ENCODE results near the gene PCCA.
A peak's percentile ranks its signal among the peaks of the same experiment; 100 is the strongest.

PCCA gene

GRCh38 chr13:100483841-100484381 lies 395.0 kb downstream of the PCCA start:
- Histone ChIP-seq H3K27me3 (ENCODE audit: control insufficient read depth, insufficient read depth, low read length) (no peaks in the 10 kb centered on the region), H3K36me3 (ENCODE audit: control insufficient read depth, insufficient read depth, low read length) (no peaks in the 10 kb centered on the region), H3K9me3 (ENCODE audit: control insufficient read depth, insufficient read depth, low read length) (no peaks in the 10 kb centered on the region), H3K9ac (ENCODE audit: low read depth, low read length) (no peak overlapping the region), H3K27ac (ENCODE audit: low read depth, low read length) (no peak overlapping the region), H3K4me1 (ENCODE audit: control insufficient read depth, insufficient read depth, low read length) (peaks cover 16% of the 10 kb centered on the region; the same call in 1 of the 2 replicates), H3K4me3 (ENCODE audit: low read depth, low read length) (no peak overlapping the region)

GRCh38 chr13:100484702-100485101 lies 395.8 kb downstream of the PCCA start:
- Histone ChIP-seq H3K36me3 (ENCODE audit: control insufficient read depth, insufficient read depth, low read length) (no peaks in the 10 kb centered on the region), H3K9me3 (ENCODE audit: control insufficient read depth, insufficient read depth, low read length) (no peaks in the 10 kb centered on the region), H3K4me3 (ENCODE audit: low read depth, low read length) (no peak overlapping the region), H3K9ac (ENCODE audit: low read depth, low read length) (no peak overlapping the region), H3K4me1 (ENCODE audit: control insufficient read depth, insufficient read depth, low read length) (peaks cover 18% of the 10 kb centered on the region), H3K27me3 (ENCODE audit: control insufficient read depth, insufficient read depth, low read length) (no peaks in the 10 kb centered on the region), H3K27ac (ENCODE audit: low read depth, low read length) (no peak overlapping the region)

- H3K9me3 ChIP-seq (ENCODE audit: control insufficient read depth, insufficient read depth, low read length): no peaks in the 10 kb centered on the region
- no peak overlapping the region for H3K27ac ChIP-seq (ENCODE audit: low read depth, low read length)
- H3K9ac ChIP-seq (ENCODE audit: low read depth, low read length): no peak overlapping the region
- no peaks in the 10 kb centered on the region for H3K27me3 ChIP-seq (ENCODE audit: control insufficient read depth, insufficient read depth, low read length)
- no peaks in the 10 kb centered on the region for H3K36me3 ChIP-seq (ENCODE audit: control insufficient read depth, insufficient read depth, low read length)
- H3K4me1 ChIP-seq (ENCODE audit: control insufficient read depth, insufficient read depth, low read length): peaks cover 23% of the 10 kb centered on the region
- H3K4me3 ChIP-seq (ENCODE audit: low read depth, low read length): no peak overlapping the region
Measured at GRCh38 chr13:100485265-100485664, 396.4 kb downstream of the PCCA start.

- no peak overlapping the region for H3K9ac ChIP-seq (ENCODE audit: low read depth, low read length)
- no peaks in the 10 kb centered on the region for H3K27me3 ChIP-seq (ENCODE audit: control insufficient read depth, insufficient read depth, low read length)
- no peak overlapping the region for H3K4me3 ChIP-seq (ENCODE audit: low read depth, low read length)
- no peaks in the 10 kb centered on the region for H3K9me3 ChIP-seq (ENCODE audit: control insufficient read depth, insufficient read depth, low read length)
- H3K4me1 ChIP-seq (ENCODE audit: control insufficient read depth, insufficient read depth, low read length): peaks cover 33% of the 10 kb centered on the region
- H3K27ac ChIP-seq (ENCODE audit: low read depth, low read length): peak overlapping the region; percentile 79
- H3K36me3 ChIP-seq (ENCODE audit: control insufficient read depth, insufficient read depth, low read length): no peaks in the 10 kb centered on the region
Measured at GRCh38 chr13:100490692-100491091, 401.8 kb downstream of the PCCA start.

DNA sequence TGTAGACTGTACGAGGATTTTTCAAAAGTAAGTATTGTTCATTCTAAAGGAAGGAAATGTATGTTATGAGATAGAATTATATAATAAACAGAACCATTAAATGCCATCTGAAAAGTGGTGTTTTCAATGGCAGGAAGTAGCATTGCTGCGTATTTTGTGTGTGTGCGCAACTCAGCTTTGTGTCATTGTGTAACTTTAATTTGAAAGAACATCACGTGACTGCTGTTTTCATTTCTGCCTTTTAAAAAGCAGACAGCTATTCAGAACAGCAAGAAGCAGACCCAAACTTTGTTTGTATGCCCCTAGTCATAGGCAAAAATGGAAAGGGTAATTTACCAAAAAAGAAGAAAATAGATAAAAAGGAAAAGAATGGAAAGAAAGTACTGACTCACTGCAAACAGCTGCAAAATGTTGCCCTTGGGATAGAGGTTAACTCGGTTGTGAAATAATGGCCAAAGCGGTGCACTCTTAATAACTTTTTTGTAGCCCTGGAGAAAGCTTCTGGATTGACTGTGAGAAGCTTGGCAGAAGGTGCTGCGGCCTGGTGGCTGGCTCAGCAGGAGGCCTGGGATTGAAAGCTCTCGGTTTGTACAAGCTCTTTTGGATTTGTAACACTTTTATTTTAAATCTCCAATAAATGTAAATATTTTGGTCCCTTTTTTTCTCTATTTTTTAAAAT lies 402.4 kb downstream of the PCCA start:
- Histone ChIP-seq H3K36me3 (ENCODE audit: control insufficient read depth, insufficient read depth, low read length) (no peaks in the 10 kb centered on the region), H3K27me3 (ENCODE audit: control insufficient read depth, insufficient read depth, low read length) (no peaks in the 10 kb centered on the region), H3K9ac (ENCODE audit: low read depth, low read length) (no peak overlapping the region), H3K9me3 (ENCODE audit: control insufficient read depth, insufficient read depth, low read length) (no peaks in the 10 kb centered on the region), H3K4me1 (ENCODE audit: control insufficient read depth, insufficient read depth, low read length) (peaks cover 33% of the 10 kb centered on the region), H3K27ac (ENCODE audit: low read depth, low read length) (peak overlapping the region; percentile 79), H3K4me3 (ENCODE audit: low read depth, low read length) (0 out of 2 replicates have a peak overlapping the region, but pooled peaks have one; percentile 12)

DNA sequence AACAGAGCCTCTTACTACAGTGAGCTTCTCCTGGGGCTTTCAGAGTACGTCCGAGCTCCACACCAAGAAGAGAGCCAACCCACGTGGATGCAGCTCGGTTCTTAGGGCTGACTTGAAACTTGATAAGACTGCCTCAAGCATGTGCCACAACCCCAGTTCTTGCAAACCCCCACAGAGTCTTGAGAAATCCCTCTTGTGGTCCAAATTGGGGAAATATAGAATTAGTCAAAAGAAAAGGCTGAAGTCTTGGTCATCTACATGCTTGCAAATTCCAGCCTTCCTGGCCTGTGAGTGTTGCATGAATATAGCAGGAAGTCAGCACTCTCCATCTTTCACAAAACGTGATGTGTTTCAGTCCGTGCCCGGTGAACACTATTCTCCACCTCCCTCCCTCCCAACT lies 404.5 kb downstream of the PCCA start:
- Histone ChIP-seq H3K9ac (ENCODE audit: low read depth, low read length) (no peak overlapping the region), H3K4me1 (ENCODE audit: control insufficient read depth, insufficient read depth, low read length) (peaks cover 23% of the 10 kb centered on the region), H3K4me3 (ENCODE audit: low read depth, low read length) (no peak overlapping the region), H3K27me3 (ENCODE audit: control insufficient read depth, insufficient read depth, low read length) (no peaks in the 10 kb centered on the region), H3K36me3 (ENCODE audit: control insufficient read depth, insufficient read depth, low read length) (no peaks in the 10 kb centered on the region), H3K9me3 (ENCODE audit: control insufficient read depth, insufficient read depth, low read length) (no peaks in the 10 kb centered on the region), H3K27ac (ENCODE audit: low read depth, low read length) (no peak overlapping the region)

- Histone ChIP-seq H3K27me3 (ENCODE audit: control insufficient read depth, insufficient read depth, low read length) (no peaks in the 10 kb centered on the region), H3K9me3 (ENCODE audit: control insufficient read depth, insufficient read depth, low read length) (no peaks in the 10 kb centered on the region), H3K36me3 (ENCODE audit: control insufficient read depth, insufficient read depth, low read length) (no peaks in the 10 kb centered on the region)
Measured at GRCh38 chr13:100495455-100495854, 406.6 kb downstream of the PCCA start.

GRCh38 chr13:100497389-100497788 lies 408.5 kb downstream of the PCCA start:
- no peaks in the 10 kb centered on the region for H3K36me3 ChIP-seq (ENCODE audit: control insufficient read depth, insufficient read depth, low read length)
- no peak overlapping the region for H3K9ac ChIP-seq (ENCODE audit: low read depth, low read length)

More at GRCh38 chr13:100495455-100495854, 406.6 kb downstream of the PCCA start:
- no peak overlapping the region for H3K9ac ChIP-seq (ENCODE audit: low read depth, low read length)
- no peak overlapping the region for H3K27ac ChIP-seq (ENCODE audit: low read depth, low read length)
- no peak overlapping the region for H3K4me3 ChIP-seq (ENCODE audit: low read depth, low read length)
- peaks cover 25% of the 10 kb centered on the region for H3K4me1 ChIP-seq (ENCODE audit: control insufficient read depth, insufficient read depth, low read length)

GRCh38 chr13:100502446-100502845 lies 413.6 kb downstream of the PCCA start:
- H3K36me3 ChIP-seq (ENCODE audit: control insufficient read depth, insufficient read depth, low read length): no peaks in the 10 kb centered on the region
- H3K4me1 ChIP-seq (ENCODE audit: control insufficient read depth, insufficient read depth, low read length): peaks cover 11% of the 10 kb centered on the region
- H3K4me3 ChIP-seq (ENCODE audit: low read depth, low read length): no peak overlapping the region
- no peak overlapping the region for H3K9ac ChIP-seq (ENCODE audit: low read depth, low read length)
- no peaks in the 10 kb centered on the region for H3K9me3 ChIP-seq (ENCODE audit: control insufficient read depth, insufficient read depth, low read length)
- no peaks in the 10 kb centered on the region for H3K27me3 ChIP-seq (ENCODE audit: control insufficient read depth, insufficient read depth, low read length)
- H3K27ac ChIP-seq (ENCODE audit: low read depth, low read length): no peak overlapping the region

More at GRCh38 chr13:100497389-100497788, 408.5 kb downstream of the PCCA start:
- H3K4me1 ChIP-seq (ENCODE audit: control insufficient read depth, insufficient read depth, low read length): peaks cover 11% of the 10 kb centered on the region
- no peaks in the 10 kb centered on the region for H3K27me3 ChIP-seq (ENCODE audit: control insufficient read depth, insufficient read depth, low read length)
- no peak overlapping the region for H3K4me3 ChIP-seq (ENCODE audit: low read depth, low read length)
- no peaks in the 10 kb centered on the region for H3K9me3 ChIP-seq (ENCODE audit: control insufficient read depth, insufficient read depth, low read length)
- H3K27ac ChIP-seq (ENCODE audit: low read depth, low read length): no peak overlapping the region

GRCh38 chr13:100503622-100504021 lies 414.7 kb downstream of the PCCA start:
- H3K4me3 ChIP-seq (ENCODE audit: low read depth, low read length): no peak overlapping the region
- no peaks in the 10 kb centered on the region for H3K9me3 ChIP-seq (ENCODE audit: control insufficient read depth, insufficient read depth, low read length)
- H3K36me3 ChIP-seq (ENCODE audit: control insufficient read depth, insufficient read depth, low read length): no peaks in the 10 kb centered on the region
- H3K4me1 ChIP-seq (ENCODE audit: control insufficient read depth, insufficient read depth, low read length): peaks cover 19% of the 10 kb centered on the region
- H3K27ac ChIP-seq (ENCODE audit: low read depth, low read length): no peak overlapping the region
- no peaks in the 10 kb centered on the region for H3K27me3 ChIP-seq (ENCODE audit: control insufficient read depth, insufficient read depth, low read length)
- no peak overlapping the region for H3K9ac ChIP-seq (ENCODE audit: low read depth, low read length)

GRCh38 chr13:100506154-100506553 lies 417.3 kb downstream of the PCCA start:
- Histone ChIP-seq H3K4me1 (ENCODE audit: control insufficient read depth, insufficient read depth, low read length) (peaks cover 33% of the 10 kb centered on the region), H3K9me3 (ENCODE audit: control insufficient read depth, insufficient read depth, low read length) (no peaks in the 10 kb centered on the region), H3K4me3 (ENCODE audit: low read depth, low read length) (no peak overlapping the region), H3K9ac (ENCODE audit: low read depth, low read length) (no peak overlapping the region), H3K36me3 (ENCODE audit: control insufficient read depth, insufficient read depth, low read length) (no peaks in the 10 kb centered on the region), H3K27ac (ENCODE audit: low read depth, low read length) (no peak overlapping the region), H3K27me3 (ENCODE audit: control insufficient read depth, insufficient read depth, low read length) (no peaks in the 10 kb centered on the region)

All from HUES48 (cell line).